CD4-positive, CD25-positive, alpha-beta regulatory T cell (primary cell): ENCODE measurements around the gene PIK3CA. TPM values are rescaled to one million over a fixed set of nuclear protein-coding genes. Genes with fewer than 3 reads are reported as not detected.

Experiments
- ATAC-seq, 2 donors: fragments of 150-1000 bp; cut with Tn5 transposase; one replicate each; pipeline ENCODE4 v1.10.0; 2021; ENCODE audit warnings: low read depth in 2 of 2, moderate number of reproducible peaks in 2 of 2, moderate library complexity in 1 of 2
- DNase-seq, 3 donors: peaks; one replicate each; pipeline versions ENCODE4 v3.0.0 to v3.0.0-alpha.2; 2012 to 2022; ENCODE audit warnings: mixed read lengths in 1 of 3
- H3K27ac ChIP-seq: one replicate; pipeline ENCODE4 v1.7.0; 2013; ENCODE audit warnings: mild to moderate bottlenecking, low read length; ENCODE audit not compliant: insufficient read depth, poor library complexity, severe bottlenecking
- H3K27me3 ChIP-seq: one replicate; pipeline ENCODE4 v1.7.0; 2013; ENCODE audit warnings: low read length; ENCODE audit not compliant: control insufficient read depth, insufficient read depth
- H3K36me3 ChIP-seq: one replicate; pipeline ENCODE4 v1.7.0; 2013; ENCODE audit warnings: mild to moderate bottlenecking, low read length, moderate library complexity; ENCODE audit not compliant: control insufficient read depth, insufficient read depth
- H3K4me1 ChIP-seq: 2 replicates; pipeline ENCODE4 v1.7.0; 2013; ENCODE audit warnings: mild to moderate bottlenecking, low read length; ENCODE audit not compliant: insufficient read depth, control insufficient read depth, poor library complexity, severe bottlenecking
- H3K4me3 ChIP-seq: one replicate; pipeline ENCODE4 v1.7.0; 2013; ENCODE audit warnings: low read depth, mild to moderate bottlenecking, low read length, moderate library complexity
- H3K9me3 ChIP-seq, 2 experiments: 1 replicate in 1 of 2; 2 replicates in 1 of 2; pipeline ENCODE4 v1.7.0; 2013; ENCODE audit warnings: low read length in 2 of 2, mild to moderate bottlenecking in 1 of 2, moderate library complexity in 1 of 2; ENCODE audit not compliant: control insufficient read depth in 2 of 2
- H3K27ac Mint-ChIP-seq, 3 donors: one replicate each; pipeline ENCODE4 v1.8.0; 2020 to 2022; ENCODE audit warnings: mild to moderate bottlenecking in 3 of 3, mixed read lengths in 3 of 3, moderate library complexity in 2 of 3
- H3K27me3 Mint-ChIP-seq: one replicate; pipeline ENCODE4 v1.8.0; 2022; ENCODE audit warnings: mild to moderate bottlenecking, mixed read lengths
- H3K36me3 Mint-ChIP-seq: one replicate; pipeline ENCODE4 v1.8.0; 2020; ENCODE audit warnings: mixed read lengths
- H3K4me1 Mint-ChIP-seq, 4 donors: one replicate each; pipeline ENCODE4 v1.8.0; 2020 to 2022; ENCODE audit warnings: mixed read lengths in 4 of 4, mild to moderate bottlenecking in 1 of 4
- H3K4me3 Mint-ChIP-seq, 4 donors: one replicate each; pipeline ENCODE4 v1.8.0; 2020 to 2022; ENCODE audit warnings: mild to moderate bottlenecking in 4 of 4, mixed read lengths in 4 of 4, moderate library complexity in 3 of 4
- H3K9me3 Mint-ChIP-seq, 7 donors: one replicate each; pipeline ENCODE4 v1.8.0; 2020 to 2022; ENCODE audit warnings: mixed read lengths in 7 of 7, mild to moderate bottlenecking in 3 of 7, moderate library complexity in 2 of 7
- polyA plus RNA-seq, 4 donors: library from polyadenylated mRNA; unstranded; fragments of 300-500 nt; fragmentation: Illumina TruSeq; gene quantifications; one replicate each; pipeline ENCODE4 v1.2.3, GENCODE V29; 2021
- total RNA-seq: library from RNA; stranded (reverse); gene quantifications from one replicate; pipeline ENCODE4 v1.2.3, GENCODE V29; 2022

PIK3CA gene
- total and polyA plus RNA-seq, 5 donors from 2014 or later, result 15.8 to 38.0 (median 19.6) TPM

GRCh38 chr3:179264449-179264848 is 116.3 kb downstream of the PIK3CA start:
- H3K27me3 ChIP-seq, result peaks cover 4% of the 10 kb centered on the region
- Mint-ChIP-seq H3K4me3 (no peak overlapping the region), H3K27ac (no peak overlapping the region), H3K27me3 (peaks cover 30% of the 10 kb centered on the region), H3K36me3 (no peaks in the 10 kb centered on the region), H3K9me3 (peaks cover 0 to 6% (median 4%) of the 10 kb centered on the region in 7 donors), H3K4me1 (peaks cover 8 to 21% (median 12%) of the 10 kb centered on the region in 4 donors)
- ATAC-seq (no peak), DNase-seq (no peak)
- H3K4me3 ChIP-seq, result no peak overlapping the region
- peaks cover 12% of the 10 kb centered on the region for H3K4me1 ChIP-seq
- H3K9me3 ChIP-seq, result no peaks in the 10 kb centered on the region
- H3K27ac ChIP-seq, result no peak overlapping the region
- H3K36me3 ChIP-seq, result no peaks in the 10 kb centered on the region

GRCh38 chr3:179265092-179265491 is 116.9 kb downstream of the PIK3CA start:
- DNase-seq, result no peak
- H3K27me3 ChIP-seq, result peaks cover 4% of the 10 kb centered on the region
- no peak for ATAC-seq
- no peaks in the 10 kb centered on the region for H3K36me3 Mint-ChIP-seq
- no peaks in the 10 kb centered on the region for H3K36me3 ChIP-seq
- H3K4me1 ChIP-seq, result peaks cover 12% of the 10 kb centered on the region
- peaks cover 33% of the 10 kb centered on the region for H3K27me3 Mint-ChIP-seq
- no peak overlapping the region for H3K27ac Mint-ChIP-seq
- peaks cover 0 to 4% (median 1%) of the 10 kb centered on the region in 7 donors for H3K9me3 Mint-ChIP-seq
- no peaks in the 10 kb centered on the region for H3K9me3 ChIP-seq
- no peak overlapping the region for H3K27ac ChIP-seq
- H3K4me3 Mint-ChIP-seq, result no peak overlapping the region
- H3K4me3 ChIP-seq, result no peak overlapping the region
- peaks cover 5 to 14% (median 9%) of the 10 kb centered on the region in 4 donors for H3K4me1 Mint-ChIP-seq

DNA sequence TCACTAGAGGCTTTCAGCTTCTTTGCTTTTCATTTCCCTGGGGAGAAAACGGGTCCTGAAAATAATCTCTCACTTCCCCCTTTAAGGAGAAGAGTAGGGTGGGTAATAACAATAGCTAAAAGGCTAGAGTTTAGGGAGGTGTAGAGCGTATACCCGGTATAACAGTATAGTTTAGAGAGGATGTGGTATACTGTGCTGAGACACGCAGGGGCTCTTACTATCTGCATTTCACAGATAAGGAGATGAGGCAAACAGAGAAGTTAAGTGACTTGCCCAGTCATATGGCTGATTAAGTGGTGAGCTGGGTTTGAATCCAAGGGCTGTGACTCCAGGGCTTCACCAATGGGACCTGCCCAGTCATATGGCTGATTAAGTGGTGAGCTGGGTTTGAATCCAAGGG is 117.7 kb downstream of the PIK3CA start:
- no peak for ATAC-seq
- H3K9me3 ChIP-seq, result no peaks in the 10 kb centered on the region

GRCh38 chr3:179266701-179267211 is 118.6 kb downstream of the PIK3CA start:
- no peaks in the 10 kb centered on the region for H3K36me3 Mint-ChIP-seq
- Histone ChIP-seq H3K36me3 (no peaks in the 10 kb centered on the region), H3K4me3 (no peak overlapping the region), H3K9me3 (no peaks in the 10 kb centered on the region), H3K27me3 (peaks cover 4% of the 10 kb centered on the region), H3K4me1 (peaks cover 5% of the 10 kb centered on the region), H3K27ac (no peak overlapping the region)
- DNase-seq (no peak), ATAC-seq (no peak)
- H3K4me1 Mint-ChIP-seq, result peaks cover 0 to 2% (median 1%) of the 10 kb centered on the region in 4 donors
- no peak overlapping the region for H3K27ac Mint-ChIP-seq
- H3K27me3 Mint-ChIP-seq, result peaks cover 33% of the 10 kb centered on the region
- H3K4me3 Mint-ChIP-seq, result no peak overlapping the region
- peaks cover 0 to 1% (median 0%) of the 10 kb centered on the region in 7 donors for H3K9me3 Mint-ChIP-seq

More for the DNA sequence above, 117.7 kb downstream of the PIK3CA start:
- Mint-ChIP-seq H3K9me3 (peaks cover 0 to 1% (median 0%) of the 10 kb centered on the region in 7 donors), H3K4me3 (no peak overlapping the region), H3K27me3 (peaks cover 33% of the 10 kb centered on the region), H3K4me1 (peaks cover under 1 to 6% (median 4%) of the 10 kb centered on the region in 4 donors), H3K36me3 (no peaks in the 10 kb centered on the region), H3K27ac (no peak overlapping the region)
- Histone ChIP-seq H3K27ac (no peak overlapping the region), H3K4me3 (no peak overlapping the region), H3K27me3 (peaks cover 4% of the 10 kb centered on the region), H3K4me1 (peaks cover 11% of the 10 kb centered on the region), H3K36me3 (no peaks in the 10 kb centered on the region)
- peak in 1 of 3 donors; percentile 21 for DNase-seq

GRCh38 chr3:179268400-179269051 is 120.4 kb downstream of the PIK3CA start:
- Mint-ChIP-seq H3K27ac (no peak overlapping the region), H3K27me3 (peaks cover 40% of the 10 kb centered on the region), H3K4me3 (no peak overlapping the region), H3K9me3 (peaks cover 0 to 1% (median 0%) of the 10 kb centered on the region in 7 donors), H3K4me1 (peaks cover 0 to 2% (median 0%) of the 10 kb centered on the region in 4 donors), H3K36me3 (no peaks in the 10 kb centered on the region)
- Histone ChIP-seq H3K27ac (no peak overlapping the region), H3K4me3 (no peak overlapping the region), H3K4me1 (no peaks in the 10 kb centered on the region), H3K36me3 (no peaks in the 10 kb centered on the region), H3K9me3 (no peaks in the 10 kb centered on the region), H3K27me3 (peaks cover 4% of the 10 kb centered on the region)
- DNase-seq (no peak), ATAC-seq (no peak)

- H3K27ac Mint-ChIP-seq, result no peak overlapping the region
- no peaks in the 10 kb centered on the region for H3K36me3 ChIP-seq
- no peak overlapping the region for H3K4me3 ChIP-seq
- peaks cover 0 to 2% (median 0%) of the 10 kb centered on the region in 4 donors for H3K4me1 Mint-ChIP-seq
- no peaks in the 10 kb centered on the region for H3K9me3 Mint-ChIP-seq
- peaks cover 40% of the 10 kb centered on the region for H3K27me3 Mint-ChIP-seq
- no peak overlapping the region for H3K4me3 Mint-ChIP-seq
- H3K9me3 ChIP-seq, result no peaks in the 10 kb centered on the region
- no peak for ATAC-seq
- H3K27me3 ChIP-seq, result peaks cover 4% of the 10 kb centered on the region
- no peak overlapping the region for H3K27ac ChIP-seq
- no peaks in the 10 kb centered on the region for H3K4me1 ChIP-seq
- H3K36me3 Mint-ChIP-seq, result no peaks in the 10 kb centered on the region
- no peak for DNase-seq
Observed at GRCh38 chr3:179269152-179269707, 121.1 kb downstream of the PIK3CA start.

- Mint-ChIP-seq H3K27me3 (peaks cover 41% of the 10 kb centered on the region), H3K9me3 (peaks cover 0 to 2% (median 0%) of the 10 kb centered on the region in 7 donors), H3K4me1 (peaks cover 0 to 2% (median 0%) of the 10 kb centered on the region in 4 donors), H3K27ac (peak overlapping the region in 1 of 3 donors; percentile 29), H3K36me3 (no peaks in the 10 kb centered on the region), H3K4me3 (no peak overlapping the region)
- H3K4me3 ChIP-seq, result no peak overlapping the region
- no peaks in the 10 kb centered on the region for H3K4me1 ChIP-seq
- no peak overlapping the region for H3K27ac ChIP-seq
- DNase-seq (no peak), ATAC-seq (no peak)
- no peaks in the 10 kb centered on the region for H3K9me3 ChIP-seq
- no peaks in the 10 kb centered on the region for H3K36me3 ChIP-seq
- H3K27me3 ChIP-seq, result peaks cover 7% of the 10 kb centered on the region
Observed at GRCh38 chr3:179272385-179272784, 124.2 kb downstream of the PIK3CA start.
